ENCODE measurements around the gene UIMC1. TPM values are rescaled to one million over a fixed set of nuclear protein-coding genes. Genes with fewer than 3 reads are reported as not detected.

The UIMC1 gene
- polyA plus RNA-seq, 1 donor (not counting 4 experiments of a cell fraction or from before 2014, with no cell fraction given) = 29.0 TPM

GRCh38 chr5:176927562-176927961, 79.0 kb downstream of the UIMC1 start:
- FAIRE-seq = no peak
- Histone ChIP-seq H3K9ac (ENCODE audit: control insufficient read depth, extremely low read depth, insufficient read depth, low read length) (no peak overlapping the region), H3K79me2 (ENCODE audit: control insufficient read depth, insufficient read depth, low read length) (peaks cover 2% of the 10 kb centered on the region), H3K9me1 (ENCODE audit: control insufficient read depth, extremely low read depth, insufficient read depth, low read length) (no peaks in the 10 kb centered on the region), H3K27me3 (ENCODE audit: control insufficient read depth, extremely low read depth, insufficient read depth, low read length) (no peaks in the 10 kb centered on the region), H3K4me3 (ENCODE audit: control insufficient read depth in 2 of 3, extremely low read depth in 1 of 3, insufficient read depth in 2 of 3, low read depth in 1 of 3, low read length in 3 of 3) (no peak overlapping the region), H4K20me1 (ENCODE audit: control insufficient read depth, extremely low read depth, insufficient read depth, low read length) (no peaks in the 10 kb centered on the region), H3K9me3 (ENCODE audit: control insufficient read depth, low read depth, low read length) (no peaks in the 10 kb centered on the region), H3K27ac (ENCODE audit: control insufficient read depth, insufficient read depth, low read length) (no peak overlapping the region), H3K4me1 (ENCODE audit: control insufficient read depth, extremely low read depth, insufficient read depth, low read length) (no peaks in the 10 kb centered on the region), H2AFZ (ENCODE audit: control insufficient read depth, low read length) (no peak overlapping the region), H3K36me3 (ENCODE audit: control insufficient read depth in 2 of 2, extremely low read depth in 1 of 2, insufficient read depth in 2 of 2, low read length in 2 of 2) (peaks cover 0 to 9% of the 10 kb centered on the region in 2 experiments), H3K4me2 (ENCODE audit: control insufficient read depth, extremely low read depth, insufficient read depth, low read depth, low read length) (no peak overlapping the region)
- no peak for DNase-seq (ENCODE audit: low read depth, low spot score)
- dilution Hi-C loops (cut with MboI; ENCODE audit: extremely low pct_ligation_motif_present, low sequenced_read_pairs) = no loop called here
- no peak for TF ChIP-seq CTCF (optimal IDR thresholded peaks at IDR 0.05 in 1 of 3, IDR thresholded peaks at IDR 0.05 in 1 of 3, conservative IDR thresholded peaks at IDR 0.05 in 1 of 3; ENCODE audit: extremely low read depth in 1 of 3, insufficient read depth in 2 of 3, low read length in 3 of 3)
- no peak for TF ChIP-seq EZH2 (IDR thresholded peaks at IDR 0.05; ENCODE audit: low read length)

- Histone ChIP-seq H3K4me1 (ENCODE audit: control insufficient read depth, extremely low read depth, insufficient read depth, low read length) (no peaks in the 10 kb centered on the region), H3K27ac (ENCODE audit: control insufficient read depth, insufficient read depth, low read length) (no peak overlapping the region), H3K9ac (ENCODE audit: control insufficient read depth, extremely low read depth, insufficient read depth, low read length) (no peak overlapping the region), H3K36me3 (ENCODE audit: control insufficient read depth in 2 of 2, extremely low read depth in 1 of 2, insufficient read depth in 2 of 2, low read length in 2 of 2) (peaks cover 0 to 7% of the 10 kb centered on the region in 2 experiments), H3K9me3 (ENCODE audit: control insufficient read depth, low read depth, low read length) (no peaks in the 10 kb centered on the region), H3K4me2 (ENCODE audit: control insufficient read depth, extremely low read depth, insufficient read depth, low read depth, low read length) (no peak overlapping the region), H3K4me3 (ENCODE audit: control insufficient read depth in 2 of 3, extremely low read depth in 1 of 3, insufficient read depth in 2 of 3, low read depth in 1 of 3, low read length in 3 of 3) (no peak overlapping the region), H3K27me3 (ENCODE audit: control insufficient read depth, extremely low read depth, insufficient read depth, low read length) (no peaks in the 10 kb centered on the region), H4K20me1 (ENCODE audit: control insufficient read depth, extremely low read depth, insufficient read depth, low read length) (peaks cover 3% of the 10 kb centered on the region), H3K9me1 (ENCODE audit: control insufficient read depth, extremely low read depth, insufficient read depth, low read length) (peaks cover 3% of the 10 kb centered on the region), H2AFZ (ENCODE audit: control insufficient read depth, low read length) (no peak overlapping the region), H3K79me2 (ENCODE audit: control insufficient read depth, insufficient read depth, low read length) (peaks cover 4% of the 10 kb centered on the region)
- FAIRE-seq (no peak), DNase-seq (ENCODE audit: low read depth, low spot score) (no peak)
- dilution Hi-C loops (cut with MboI; ENCODE audit: extremely low pct_ligation_motif_present, low sequenced_read_pairs) = no loop called here
- TF ChIP-seq CTCF (optimal IDR thresholded peaks at IDR 0.05 in 1 of 3, IDR thresholded peaks at IDR 0.05 in 1 of 3, conservative IDR thresholded peaks at IDR 0.05 in 1 of 3; ENCODE audit: extremely low read depth in 1 of 3, insufficient read depth in 2 of 3, low read length in 3 of 3) = no peak
- no peak for TF ChIP-seq EZH2 (IDR thresholded peaks at IDR 0.05; ENCODE audit: low read length)
These were observed 83.8 kb downstream of the UIMC1 start for GRCh38 chr5:176922817-176923216.
